ENCODE data around the gene CDT1. TPM values are rescaled to one million over a fixed set of nuclear protein-coding genes. Genes with fewer than 3 reads are reported as not detected.
A peak's percentile ranks its signal among the peaks of the same experiment; 100 is the strongest.

CDT1 gene
- total RNA-seq, 4 donors from 2014 or later: 0.31 to 2.5 (median 0.42) TPM; not detected in 1

DNA sequence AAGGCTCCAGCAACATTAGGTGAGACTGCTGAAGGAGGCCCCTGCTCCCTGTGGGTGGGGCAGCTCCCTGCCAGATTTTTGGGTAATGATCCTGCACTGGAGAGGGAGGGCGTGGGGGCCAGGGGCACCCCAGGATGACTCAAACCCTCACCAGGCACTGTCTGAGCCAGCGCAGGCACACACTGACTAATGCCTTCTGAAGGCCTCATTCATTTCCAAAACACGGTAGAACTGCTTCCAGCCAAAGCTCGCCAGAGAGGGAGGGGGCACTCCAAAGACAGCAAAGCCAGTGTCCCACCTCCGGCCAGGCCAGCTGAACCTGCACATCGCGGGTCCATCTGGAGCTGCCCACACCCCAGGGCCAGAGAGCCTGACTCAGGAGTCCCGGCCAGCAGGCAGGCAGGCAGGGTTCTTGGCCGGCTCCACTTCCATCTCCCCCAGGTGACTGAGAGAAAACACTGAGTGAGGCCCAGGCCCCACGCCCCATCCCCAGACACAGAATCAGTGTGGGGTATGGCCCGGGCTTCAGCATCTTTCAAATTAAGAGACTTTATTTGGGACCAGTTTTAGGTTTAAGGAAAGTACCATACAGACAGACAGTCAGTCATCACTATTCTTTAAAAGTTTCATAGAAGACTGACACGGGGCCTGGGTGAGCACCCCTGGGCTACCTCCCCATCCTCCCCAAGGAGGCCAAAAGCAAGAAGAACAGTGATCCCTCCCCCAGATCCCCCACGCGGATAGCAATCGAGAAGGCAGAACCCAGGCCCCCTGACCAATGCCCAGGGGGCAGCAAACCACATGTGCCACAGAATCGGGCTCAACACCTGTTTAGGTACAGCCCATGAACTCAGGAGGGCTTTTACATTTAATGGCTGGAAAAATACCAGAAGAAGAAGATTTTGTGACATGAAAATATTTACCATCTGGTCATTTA lies 20.9 kb upstream of the CDT1 start:
- intact Hi-C loops (cut with DNase I; ENCODE audit: low total_unique reads): no loop called here
- no peak for TF ChIP-seq POLR2A (IDR thresholded peaks at IDR 0.05)
- in situ Hi-C loops (cut with MboI; ENCODE audit: low sequenced_read_pairs in 4 of 4): no loop called here
- Histone ChIP-seq H3K27ac (peak overlapping the region; percentile 66 to 74 (median 72)), H3K4me1 (peaks cover 9 to 18% of the 10 kb centered on the region in 2 donors), H3K36me3 (no peaks in the 10 kb centered on the region), H3K27me3 (peaks cover 5 to 14% (median 10%) of the 10 kb centered on the region in 3 donors), H3K4me3 (peak overlapping the region in 3 of 4 donors; percentile 48 to 73 (median 50)), H3K9me3 (no peaks in the 10 kb centered on the region)
- ATAC-seq: no peak
- no peak for DNase-seq

DNA sequence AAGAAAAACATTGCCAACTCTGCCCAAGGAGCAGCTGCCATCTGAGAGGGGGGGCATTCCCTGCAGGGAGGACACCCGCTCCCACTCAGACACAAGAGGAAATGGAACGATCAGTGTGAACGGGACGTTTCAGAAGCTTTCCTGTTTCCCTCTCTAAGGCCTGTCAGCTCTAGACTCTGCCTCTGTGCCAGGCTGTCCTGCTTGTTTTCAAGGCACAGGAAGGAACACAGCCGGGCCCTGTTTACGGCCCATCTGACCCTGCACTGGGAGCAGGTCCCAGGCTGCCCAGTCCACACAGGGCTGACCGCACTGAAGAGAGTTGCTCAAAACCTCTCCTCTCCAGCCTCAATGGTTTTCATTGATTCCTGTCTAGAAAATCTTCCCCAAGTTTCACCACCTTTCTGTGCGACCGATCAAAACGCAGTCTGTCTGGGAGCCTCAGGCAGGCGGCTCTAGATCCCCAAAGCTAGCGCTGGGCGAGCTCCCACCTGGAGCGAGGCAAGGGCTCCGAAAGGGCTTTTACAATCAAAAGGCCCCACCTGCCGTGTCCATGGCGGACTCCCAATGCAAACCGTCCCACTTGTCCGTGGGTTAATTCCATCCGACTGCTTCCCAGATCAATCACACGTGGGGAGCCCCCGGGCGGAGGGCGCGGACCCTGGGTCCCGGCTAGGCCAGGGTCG lies 20.1 kb upstream of the CDT1 start:
- H3K27ac ChIP-seq: peak overlapping the region; percentile 66 to 74 (median 72)
- ATAC-seq (peak; percentile 37 to 54), DNase-seq (no peak)
- H3K4me1 ChIP-seq: peaks cover 9 to 18% of the 10 kb centered on the region in 2 donors
- in situ Hi-C loops (cut with MboI; ENCODE audit: low sequenced_read_pairs in 4 of 4) (no loop called here), intact Hi-C loops (cut with DNase I; ENCODE audit: low total_unique reads) (no loop called here)
- TF ChIP-seq, protein P1, sequence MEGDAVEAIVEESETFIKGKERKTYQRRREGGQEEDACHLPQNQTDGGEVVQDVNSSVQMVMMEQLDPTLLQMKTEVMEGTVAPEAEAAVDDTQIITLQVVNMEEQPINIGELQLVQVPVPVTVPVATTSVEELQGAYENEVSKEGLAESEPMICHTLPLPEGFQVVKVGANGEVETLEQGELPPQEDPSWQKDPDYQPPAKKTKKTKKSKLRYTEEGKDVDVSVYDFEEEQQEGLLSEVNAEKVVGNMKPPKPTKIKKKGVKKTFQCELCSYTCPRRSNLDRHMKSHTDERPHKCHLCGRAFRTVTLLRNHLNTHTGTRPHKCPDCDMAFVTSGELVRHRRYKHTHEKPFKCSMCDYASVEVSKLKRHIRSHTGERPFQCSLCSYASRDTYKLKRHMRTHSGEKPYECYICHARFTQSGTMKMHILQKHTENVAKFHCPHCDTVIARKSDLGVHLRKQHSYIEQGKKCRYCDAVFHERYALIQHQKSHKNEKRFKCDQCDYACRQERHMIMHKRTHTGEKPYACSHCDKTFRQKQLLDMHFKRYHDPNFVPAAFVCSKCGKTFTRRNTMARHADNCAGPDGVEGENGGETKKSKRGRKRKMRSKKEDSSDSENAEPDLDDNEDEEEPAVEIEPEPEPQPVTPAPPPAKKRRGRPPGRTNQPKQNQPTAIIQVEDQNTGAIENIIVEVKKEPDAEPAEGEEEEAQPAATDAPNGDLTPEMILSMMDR (IDR thresholded peaks at IDR 0.05 in 4 of 5, conservative IDR thresholded peaks at IDR 0.05 in 1 of 5): no peak
- TF ChIP-seq POLR2A (IDR thresholded peaks at IDR 0.05): no peak
- H3K36me3 ChIP-seq: no peaks in the 10 kb centered on the region
- no peaks in the 10 kb centered on the region for H3K9me3 ChIP-seq
- peaks cover 5 to 14% (median 10%) of the 10 kb centered on the region in 3 donors for H3K27me3 ChIP-seq
- H3K4me3 ChIP-seq: peak overlapping the region; percentile 48 to 73 (median 58)

DNA sequence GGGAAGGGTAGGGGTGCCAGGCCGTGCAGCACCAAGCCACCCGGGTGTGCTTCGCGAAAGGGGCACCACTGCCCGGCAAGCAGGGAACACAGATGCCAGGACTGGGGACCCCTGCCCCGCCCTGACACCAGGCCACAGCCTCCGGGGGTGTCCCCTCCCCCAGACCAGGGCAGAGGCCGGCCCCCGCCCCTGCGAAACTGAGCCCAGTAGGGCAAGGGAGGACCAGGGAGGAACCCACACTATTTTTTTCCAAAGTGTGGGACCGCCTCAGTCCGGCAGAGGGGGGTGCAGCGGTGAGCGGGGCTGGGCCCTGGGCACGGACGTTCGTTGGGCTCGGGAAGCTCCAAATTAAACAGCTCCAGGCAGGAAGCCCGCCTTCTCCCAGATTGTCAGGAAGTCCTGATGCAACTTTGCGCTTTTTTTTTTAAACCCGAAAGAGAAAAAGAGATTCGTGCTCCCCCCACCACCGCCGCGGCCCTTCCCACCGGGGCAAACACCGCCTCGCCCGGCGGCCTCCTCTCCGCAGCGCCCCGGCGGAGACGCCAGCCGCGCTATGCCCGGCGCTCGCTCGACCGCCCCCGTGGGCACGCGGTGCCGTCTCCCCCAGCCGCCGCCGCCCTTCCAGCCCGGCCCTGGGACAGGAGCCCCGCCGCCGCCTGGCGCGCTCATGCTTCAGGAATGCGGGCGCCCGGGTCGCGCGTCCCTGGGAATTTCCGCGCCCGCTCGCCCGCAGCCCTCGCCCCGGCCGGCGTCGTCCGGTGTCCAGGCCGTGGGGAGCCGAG lies 19.3 kb upstream of the CDT1 start:
- Histone ChIP-seq H3K27ac (peak overlapping the region; percentile 66 to 74 (median 72)), H3K4me1 (peaks cover 9 to 17% of the 10 kb centered on the region in 2 donors), H3K9me3 (no peaks in the 10 kb centered on the region), H3K4me3 (peak overlapping the region; percentile 48 to 73 (median 58)), H3K27me3 (peaks cover 5 to 14% (median 10%) of the 10 kb centered on the region in 3 donors), H3K36me3 (no peaks in the 10 kb centered on the region)
- no peak for DNase-seq
- ATAC-seq: peak; percentile 46 to 48
- intact Hi-C loops (cut with DNase I; ENCODE audit: low total_unique reads): no loop called here
- no peak for TF ChIP-seq POLR2A (IDR thresholded peaks at IDR 0.05)
- TF ChIP-seq, protein P1 (IDR thresholded peaks at IDR 0.05 in 4 of 5, conservative IDR thresholded peaks at IDR 0.05 in 1 of 5): peak in 3 of 5 experiments; percentile 21 to 48 (median 32)
- in situ Hi-C loops (cut with MboI; ENCODE audit: low sequenced_read_pairs in 4 of 4): no loop called here

DNA sequence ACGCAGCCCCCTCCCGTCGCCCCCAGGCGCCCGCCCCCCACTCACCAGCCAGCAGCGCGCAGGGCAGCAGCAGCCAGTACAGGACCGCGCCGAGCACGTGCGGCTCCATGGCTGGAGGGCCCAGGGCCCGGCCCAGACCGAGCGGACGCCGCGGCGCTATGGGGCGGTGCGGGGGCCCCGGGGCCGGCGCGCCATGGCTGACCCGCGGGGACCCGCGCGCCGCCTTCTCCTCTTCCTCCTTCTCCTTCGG lies 18.8 kb upstream of the CDT1 start:
- DNase-seq (no peak), ATAC-seq (peak; percentile 40)
- Histone ChIP-seq H3K4me3 (peak overlapping the region; percentile 48 to 73 (median 58)), H3K27me3 (peaks cover 10 to 14% (median 10%) of the 10 kb centered on the region in 3 donors), H3K27ac (peak overlapping the region; percentile 66 to 74 (median 72)), H3K36me3 (no peaks in the 10 kb centered on the region), H3K4me1 (peaks cover 6 to 12% of the 10 kb centered on the region in 2 donors), H3K9me3 (no peaks in the 10 kb centered on the region)
- in situ Hi-C loops (cut with MboI; ENCODE audit: low sequenced_read_pairs in 4 of 4) (no loop called here), intact Hi-C loops (cut with DNase I; ENCODE audit: low total_unique reads) (loop anchor here (1.0 kb wide), 1 partner anchor 40 kb away; no protein-coding TSS in a partner anchor)
- TF ChIP-seq, protein P1 (IDR thresholded peaks at IDR 0.05 in 4 of 5, conservative IDR thresholded peaks at IDR 0.05 in 1 of 5): no peak
- no peak for TF ChIP-seq POLR2A (IDR thresholded peaks at IDR 0.05)
